Tibial nerve (tissue), 4 donors: ENCODE results near the gene LRRC43. TPM values are rescaled to one million over a fixed set of nuclear protein-coding genes. Genes with fewer than 3 reads are reported as not detected.

Experiments used
- DNase-seq, 2 donors: peaks; one replicate each; pipeline ENCODE4 v3.0.0-alpha.2; 2019; ENCODE audit warnings: low spot score in 2 of 2
- H3K27ac ChIP-seq, 4 donors: fragments of 200-600 bp; sonication (generic) in 3 of 4; one replicate each; pipeline ENCODE4 v1.5.1; 2017 to 2019; ENCODE audit warnings: mild to moderate bottlenecking in 1 of 4
- H3K27me3 ChIP-seq, 2 donors: fragments of 200-600 bp; sonication (generic) in 1 of 2; one replicate each; pipeline versions ENCODE4 v1.5.1 to v1.6.0; 2017 to 2019
- H3K36me3 ChIP-seq, 3 donors: fragments of 200-600 bp; sonication (generic); one replicate each; pipeline ENCODE4 v1.5.1; 2018 to 2019
- H3K4me1 ChIP-seq, 4 donors: fragments of 200-600 bp; sonication (generic) in 3 of 4; one replicate each; pipeline ENCODE4 v1.5.1; 2017 to 2019
- H3K4me3 ChIP-seq, 4 donors: fragments of 200-600 bp; sonication (generic) in 3 of 4; one replicate each; pipeline ENCODE4 v1.5.1; 2017 to 2019; ENCODE audit warnings: mild to moderate bottlenecking in 1 of 4, moderate library complexity in 1 of 4
- H3K9me3 ChIP-seq, 4 donors: fragments of 200-600 bp; sonication (generic) in 3 of 4; one replicate each; pipeline ENCODE4 v1.5.1; 2017 to 2019
- EP300 ChIP-seq, 2 donors: sonication (generic); formaldehyde crosslinking; IDR thresholded peaks; one replicate each; pipeline ENCODE4 v1.6.1; 2017; ENCODE audit warnings: antibody characterized with exemption in 2 of 2, mild to moderate bottlenecking in 1 of 2
- POLR2A ChIP-seq, 2 donors: fragments of 450-650 bp; IDR thresholded peaks; one replicate each; pipeline ENCODE4 v1.6.1; 2017; ENCODE audit warnings: antibody characterized with exemption in 2 of 2, mild to moderate bottlenecking in 2 of 2, moderate library complexity in 2 of 2
- WGBS, 2 donors: methylation state at CpG; one replicate each; pipeline ENCODE4 v1.1.5; 2018; 5-methylcytosine and 5-hydroxymethylcytosine counted together
- total RNA-seq, 4 donors: library from RNA; depleted of rRNA; stranded (reverse); fragments of >200 nt; gene quantifications; one replicate each; pipeline ENCODE4 v1.1.0, GENCODE V29; 2016
- TF ChIP-seq, protein P1 (sequence below), 5 experiments: fragments of 200-600 bp in 3 of 5; fragments of 450-650 bp in 2 of 5; sonication (generic) in 3 of 5; IDR thresholded peaks; one replicate each; pipeline ENCODE4 v1.5.1; 2016 to 2019; ENCODE audit warnings: antibody characterized with exemption in 5 of 5, mild to moderate bottlenecking in 3 of 5, moderate library complexity in 2 of 5

Gene LRRC43
- total RNA-seq, 4 donors from 2014 or later: 1.3 TPM; not detected in 3

DNA sequence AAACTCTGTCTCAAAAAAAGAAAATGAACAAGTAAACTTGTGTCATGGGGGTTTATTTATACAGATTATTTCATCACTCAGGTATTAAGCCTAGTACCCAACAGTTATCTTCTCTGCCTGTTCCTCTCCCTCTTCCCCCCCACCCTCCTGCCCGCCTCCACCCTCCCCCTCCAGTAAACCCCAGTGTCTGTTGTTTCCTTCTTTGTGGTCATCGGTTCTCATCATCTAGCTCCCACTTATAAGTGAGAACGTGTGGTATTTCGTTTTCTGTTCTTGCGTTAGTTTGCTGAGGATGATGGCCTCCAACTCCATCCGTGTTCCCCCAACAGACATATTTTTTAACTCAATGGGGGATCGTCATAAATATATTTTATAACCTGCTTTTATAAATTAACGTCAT lies 21.2 kb upstream of the LRRC43 start:
- Histone ChIP-seq H3K27me3 (no peaks in the 10 kb centered on the region), H3K9me3 (no peaks in the 10 kb centered on the region), H3K36me3 (no peaks in the 10 kb centered on the region), H3K27ac (no peak overlapping the region), H3K4me1 (no peaks in the 10 kb centered on the region), H3K4me3 (no peak overlapping the region)
- no peak for DNase-seq
- no peak for TF ChIP-seq EP300 (IDR thresholded peaks at IDR 0.05)
- no peak for TF ChIP-seq POLR2A (IDR thresholded peaks at IDR 0.05)
- TF ChIP-seq, protein P1, sequence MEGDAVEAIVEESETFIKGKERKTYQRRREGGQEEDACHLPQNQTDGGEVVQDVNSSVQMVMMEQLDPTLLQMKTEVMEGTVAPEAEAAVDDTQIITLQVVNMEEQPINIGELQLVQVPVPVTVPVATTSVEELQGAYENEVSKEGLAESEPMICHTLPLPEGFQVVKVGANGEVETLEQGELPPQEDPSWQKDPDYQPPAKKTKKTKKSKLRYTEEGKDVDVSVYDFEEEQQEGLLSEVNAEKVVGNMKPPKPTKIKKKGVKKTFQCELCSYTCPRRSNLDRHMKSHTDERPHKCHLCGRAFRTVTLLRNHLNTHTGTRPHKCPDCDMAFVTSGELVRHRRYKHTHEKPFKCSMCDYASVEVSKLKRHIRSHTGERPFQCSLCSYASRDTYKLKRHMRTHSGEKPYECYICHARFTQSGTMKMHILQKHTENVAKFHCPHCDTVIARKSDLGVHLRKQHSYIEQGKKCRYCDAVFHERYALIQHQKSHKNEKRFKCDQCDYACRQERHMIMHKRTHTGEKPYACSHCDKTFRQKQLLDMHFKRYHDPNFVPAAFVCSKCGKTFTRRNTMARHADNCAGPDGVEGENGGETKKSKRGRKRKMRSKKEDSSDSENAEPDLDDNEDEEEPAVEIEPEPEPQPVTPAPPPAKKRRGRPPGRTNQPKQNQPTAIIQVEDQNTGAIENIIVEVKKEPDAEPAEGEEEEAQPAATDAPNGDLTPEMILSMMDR (IDR thresholded peaks at IDR 0.05): no peak
- WGBS, 2 donors: 77 to 78% methylated on average over 8 of the region's 8 CpGs

DNA sequence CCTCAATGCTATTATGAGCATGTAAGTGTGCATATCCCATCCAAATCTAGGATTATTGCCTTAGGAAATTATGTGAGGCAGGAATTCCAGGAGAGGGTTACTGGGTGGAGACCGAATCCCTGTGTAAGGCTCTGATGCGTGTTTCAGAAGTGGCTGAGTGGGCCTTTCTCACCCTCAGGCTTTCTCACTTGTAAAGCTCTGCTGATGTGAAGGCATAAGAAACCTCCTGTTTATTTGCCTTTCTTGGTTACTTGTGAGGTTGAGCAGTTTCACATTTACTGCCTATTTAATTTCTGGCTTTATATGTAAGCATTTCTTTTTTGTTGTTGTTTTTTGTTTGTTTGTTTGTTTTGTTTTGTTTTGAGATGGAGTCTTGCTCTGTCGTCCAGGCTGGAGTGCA lies 19.9 kb upstream of the LRRC43 start:
- Histone ChIP-seq H3K9me3 (no peaks in the 10 kb centered on the region), H3K36me3 (no peaks in the 10 kb centered on the region), H3K27me3 (no peaks in the 10 kb centered on the region), H3K4me1 (no peaks in the 10 kb centered on the region), H3K27ac (no peak overlapping the region), H3K4me3 (no peak overlapping the region)
- no peak for DNase-seq
- WGBS, 2 donors: 70 to 74% methylated on average over 3 of the region's 3 CpGs
- TF ChIP-seq POLR2A (IDR thresholded peaks at IDR 0.05) (no peak), EP300 (IDR thresholded peaks at IDR 0.05) (no peak)
- TF ChIP-seq, protein P1 (IDR thresholded peaks at IDR 0.05): no peak

DNA sequence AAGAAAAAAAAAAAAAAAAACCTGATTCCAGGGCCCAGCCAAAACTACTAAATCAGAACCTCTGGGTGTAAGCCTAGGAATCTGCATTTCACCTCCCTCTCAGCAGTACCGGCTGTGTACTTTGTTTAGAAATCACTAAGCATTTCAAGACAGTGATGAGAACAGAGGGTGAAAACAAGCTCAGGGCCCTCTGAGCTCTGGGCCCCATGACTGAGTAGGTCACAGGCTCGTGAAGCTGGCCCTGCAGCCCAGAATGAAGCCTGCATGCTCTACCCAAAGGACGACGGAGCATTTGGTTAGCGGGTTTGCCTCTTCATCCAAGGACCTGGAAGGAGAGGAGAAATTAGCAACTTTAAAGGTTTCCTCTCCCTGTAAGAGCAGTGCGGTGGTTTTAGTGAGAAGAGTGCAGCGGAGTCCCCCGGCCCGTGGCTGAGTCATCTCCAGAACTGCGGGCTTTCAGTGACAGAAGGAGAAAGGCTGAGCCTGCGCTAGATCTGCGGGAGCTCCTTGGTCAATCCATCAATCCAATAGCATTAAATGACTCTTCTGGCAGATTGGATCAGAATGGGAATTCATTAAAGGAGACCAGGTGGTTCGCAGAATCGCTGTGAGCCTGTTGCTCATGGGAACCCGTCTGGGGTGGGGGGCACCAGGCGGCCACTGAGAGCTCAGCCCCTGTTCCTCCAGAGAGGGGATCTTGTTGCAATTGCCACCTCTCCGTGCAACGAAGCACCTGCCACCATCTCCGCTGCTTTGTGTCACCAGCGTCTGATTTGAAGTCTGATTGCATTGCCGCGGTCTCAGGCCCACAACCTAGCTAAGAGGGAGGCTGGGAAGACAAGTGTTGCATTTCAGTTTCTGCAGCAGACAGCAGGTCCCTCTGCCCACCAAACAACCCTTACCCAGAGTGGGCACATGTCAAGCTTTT lies 16.2 kb upstream of the LRRC43 start:
- H3K27me3 ChIP-seq: no peaks in the 10 kb centered on the region
- no peaks in the 10 kb centered on the region for H3K4me1 ChIP-seq
- H3K27ac ChIP-seq: no peak overlapping the region
- DNase-seq: no peak
- H3K36me3 ChIP-seq: no peaks in the 10 kb centered on the region
- no peak overlapping the region for H3K4me3 ChIP-seq
- WGBS, 2 donors: 81% methylated on average over 22 of the region's 22 CpGs
- no peak for TF ChIP-seq POLR2A (IDR thresholded peaks at IDR 0.05)
- TF ChIP-seq EP300 (IDR thresholded peaks at IDR 0.05): no peak
- TF ChIP-seq, protein P1 (IDR thresholded peaks at IDR 0.05): no peak
- no peaks in the 10 kb centered on the region for H3K9me3 ChIP-seq

DNA sequence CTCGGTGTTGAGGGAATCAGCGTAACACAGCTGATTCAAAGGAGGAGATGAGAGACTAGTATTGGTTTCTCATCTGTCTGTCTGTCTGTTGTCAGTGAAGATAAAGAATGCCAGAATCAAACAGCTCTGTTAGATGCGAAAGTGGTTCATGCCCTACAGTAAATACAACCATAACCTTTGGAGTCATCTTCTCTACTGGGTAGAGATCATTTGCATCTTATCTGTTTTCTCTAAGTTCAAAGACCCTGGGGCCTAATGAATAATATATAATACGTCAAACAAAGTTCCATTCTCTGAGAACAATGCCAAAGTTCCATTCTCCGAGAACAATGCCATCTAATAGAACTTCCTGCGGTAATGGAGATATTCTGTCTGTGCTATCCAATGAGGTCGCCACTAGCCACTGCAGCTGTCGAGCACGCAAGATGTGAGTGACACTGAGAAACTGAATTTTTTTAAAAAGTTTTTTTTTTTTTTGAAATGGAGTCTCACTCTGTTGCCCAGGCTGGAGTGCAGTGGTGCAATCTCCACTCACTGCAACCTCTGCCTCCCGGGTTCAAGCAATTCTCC lies 15.5 kb upstream of the LRRC43 start:
- Histone ChIP-seq H3K27ac (no peak overlapping the region), H3K36me3 (no peaks in the 10 kb centered on the region), H3K4me1 (no peaks in the 10 kb centered on the region), H3K27me3 (no peaks in the 10 kb centered on the region), H3K4me3 (no peak overlapping the region), H3K9me3 (no peaks in the 10 kb centered on the region)
- no peak for TF ChIP-seq POLR2A (IDR thresholded peaks at IDR 0.05)
- 71 to 84% methylated on average over 10 of the region's 10 CpGs for WGBS, 2 donors
- DNase-seq: no peak

DNA sequence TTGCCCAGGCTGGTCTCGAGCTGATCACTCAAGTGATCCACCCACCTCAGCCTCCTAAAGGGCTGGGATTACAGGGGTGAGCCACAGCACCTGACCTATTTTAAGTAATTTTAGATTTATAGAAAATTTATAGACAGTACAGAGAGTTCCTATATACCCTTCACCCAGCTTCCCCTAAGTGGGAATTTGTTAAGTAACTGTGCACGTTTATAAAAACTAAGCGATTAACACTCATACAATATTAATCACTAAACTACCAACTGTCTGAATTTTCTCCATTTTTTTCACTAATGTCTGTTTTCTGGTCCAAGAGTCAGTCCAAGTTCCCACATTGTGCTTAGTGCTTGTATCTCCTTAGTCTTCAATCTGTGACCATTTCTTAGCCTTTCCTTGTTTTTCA lies 14.4 kb upstream of the LRRC43 start:
- no peaks in the 10 kb centered on the region for H3K27me3 ChIP-seq

More for the DNA sequence above, 14.4 kb upstream of the LRRC43 start:
- WGBS, 2 donors: 84 to 93% methylated on average over 3 of the region's 3 CpGs
- no peak for DNase-seq
- no peak for TF ChIP-seq POLR2A (IDR thresholded peaks at IDR 0.05)
- TF ChIP-seq, protein P1 (IDR thresholded peaks at IDR 0.05): no peak
- TF ChIP-seq EP300 (IDR thresholded peaks at IDR 0.05): no peak
- H3K36me3 ChIP-seq: no peaks in the 10 kb centered on the region
- H3K9me3 ChIP-seq: no peaks in the 10 kb centered on the region
- H3K4me1 ChIP-seq: no peaks in the 10 kb centered on the region
- no peak overlapping the region for H3K4me3 ChIP-seq
- H3K27ac ChIP-seq: no peak overlapping the region
